HG03354 (cell line): ENCODE measurements around the gene PCSK6.
"Not testable (repeated sequence)": the region's sequence is repeated elsewhere in the genome, so short reads cannot be mapped to it uniquely, and the experiment has no call there.

Experiments
- ATAC-seq: cut with Tn5 transposase; IDR thresholded peaks from one replicate; pipeline ENCODE4 v1.9.1; 2021; ENCODE audit warnings: mild to moderate bottlenecking; ENCODE audit not compliant: unreplicated experiment, poor library complexity, severe bottlenecking

Gene PCSK6

DNA sequence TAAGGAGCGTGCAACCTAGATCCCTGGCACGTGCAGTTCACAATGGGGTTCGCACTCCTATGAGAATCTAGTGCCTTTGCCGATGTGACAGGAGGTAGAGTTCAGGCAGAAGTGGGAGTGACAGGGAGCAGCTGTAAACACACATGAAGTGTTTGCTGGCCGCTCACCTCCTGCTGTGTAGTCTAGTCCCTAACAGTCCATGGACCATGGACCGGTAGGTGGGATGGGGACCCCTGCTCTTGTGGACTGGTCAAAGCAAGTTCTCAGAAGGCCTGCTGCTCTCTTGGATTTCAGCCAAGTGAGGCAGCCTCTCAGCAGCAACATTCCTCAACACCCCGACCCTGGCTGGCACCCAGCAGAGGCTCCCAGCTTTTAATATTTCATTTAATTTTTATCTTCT is 136.3 kb downstream of the PCSK6 start:
- no peak for ATAC-seq

DNA sequence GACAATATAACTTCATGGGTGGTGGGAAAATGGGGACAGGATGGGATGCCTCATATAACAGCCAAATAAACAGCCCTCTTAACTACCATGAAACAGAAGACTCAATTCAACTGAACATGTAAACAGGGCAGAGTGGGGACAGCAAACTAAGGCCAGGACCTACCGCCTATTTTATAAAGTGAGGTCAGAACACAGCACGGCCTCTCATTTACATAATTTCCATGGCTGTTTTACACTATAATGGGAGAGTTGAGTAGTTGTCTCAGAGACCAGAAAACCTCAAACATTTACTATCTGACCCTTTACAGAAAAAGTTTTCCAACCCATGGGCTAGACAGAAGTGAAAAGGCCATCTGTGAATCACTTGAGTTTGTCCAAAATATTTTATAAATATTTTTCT is 137.8 kb downstream of the PCSK6 start:
- no peak for ATAC-seq

DNA sequence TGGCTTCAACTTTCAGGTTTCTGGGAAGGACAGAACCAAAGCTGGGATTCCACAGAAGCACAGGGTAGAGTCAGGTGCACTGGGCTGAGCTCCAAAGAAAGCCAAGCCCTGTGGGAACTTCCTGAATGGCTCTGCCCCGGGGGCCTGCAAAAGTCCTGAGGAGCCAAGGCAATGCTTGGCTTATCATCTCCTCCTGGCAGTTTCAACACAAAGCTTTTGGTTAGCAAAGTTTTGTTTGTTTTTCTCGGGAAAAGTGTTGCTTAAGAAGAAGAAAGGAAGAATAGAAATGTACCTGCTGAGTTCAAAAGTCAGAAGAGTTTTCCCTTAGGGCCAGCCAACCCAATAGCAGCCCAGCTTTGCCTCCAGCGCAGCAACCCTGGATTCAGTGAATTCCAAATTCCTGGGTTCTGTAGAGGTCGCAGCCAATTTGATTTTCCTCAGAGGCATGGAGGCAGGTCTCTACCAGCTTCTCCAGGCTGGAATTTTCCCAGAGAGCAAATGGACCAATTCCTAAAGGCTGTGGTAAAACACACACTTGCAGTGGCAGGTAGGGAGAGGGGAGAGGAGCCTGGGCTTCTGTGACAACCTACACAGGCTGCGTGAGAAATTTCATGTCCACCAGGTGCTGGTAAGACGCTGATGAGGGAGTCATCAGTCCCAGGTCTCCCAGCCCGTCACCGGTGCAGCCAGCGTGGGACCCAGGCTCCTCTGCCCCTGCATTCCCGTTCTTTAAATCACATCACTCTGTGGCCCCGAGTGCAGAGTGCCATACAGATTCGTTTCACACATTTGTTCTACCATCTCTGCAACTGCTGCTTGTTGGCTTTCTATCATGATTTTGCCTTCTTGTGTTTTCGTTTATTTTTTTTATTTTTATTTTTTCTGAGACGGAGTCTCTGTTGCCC is 140.2 kb downstream of the PCSK6 start:
- ATAC-seq = no peak

DNA sequence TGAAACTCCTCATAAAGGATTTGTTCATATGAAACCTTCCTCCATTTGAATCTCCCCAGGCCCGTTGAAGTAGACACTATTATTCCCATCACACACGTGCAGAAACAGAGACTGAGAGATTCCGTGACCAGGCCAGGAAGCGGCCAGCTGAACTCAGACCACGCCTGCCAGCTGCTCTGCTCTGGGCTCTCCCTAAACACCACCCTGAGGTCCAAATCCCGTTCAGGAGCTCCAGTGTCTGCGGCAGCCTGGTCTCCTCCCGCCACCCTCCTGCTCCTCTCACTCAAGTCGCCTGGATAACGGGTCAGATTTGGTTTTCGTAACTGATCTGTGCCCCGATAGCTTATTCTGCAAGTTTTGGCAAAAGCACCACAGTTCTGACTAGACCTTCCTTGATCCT is 140.9 kb downstream of the PCSK6 start:
- no peak for ATAC-seq

DNA sequence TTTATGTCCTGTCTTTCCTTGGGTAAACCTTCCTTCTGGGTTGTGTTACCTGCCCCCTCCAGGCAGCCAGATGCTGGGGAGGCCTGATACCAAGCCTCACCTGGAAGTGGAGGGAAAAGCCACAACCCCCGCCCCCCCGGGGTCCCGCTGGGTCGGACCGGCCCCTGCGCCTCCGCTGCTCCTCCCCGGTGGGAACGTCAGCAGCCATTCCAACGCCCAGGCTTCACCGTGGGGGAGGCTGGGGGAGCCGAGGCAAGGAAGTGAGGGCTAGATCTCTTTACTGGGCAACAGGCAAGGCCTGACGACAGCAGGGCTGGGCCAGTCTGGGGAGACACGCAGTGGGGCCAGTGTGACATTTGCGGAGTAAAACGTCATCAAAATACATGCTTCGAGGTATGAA is 141.5 kb downstream of the PCSK6 start:
- ATAC-seq = no peak

DNA sequence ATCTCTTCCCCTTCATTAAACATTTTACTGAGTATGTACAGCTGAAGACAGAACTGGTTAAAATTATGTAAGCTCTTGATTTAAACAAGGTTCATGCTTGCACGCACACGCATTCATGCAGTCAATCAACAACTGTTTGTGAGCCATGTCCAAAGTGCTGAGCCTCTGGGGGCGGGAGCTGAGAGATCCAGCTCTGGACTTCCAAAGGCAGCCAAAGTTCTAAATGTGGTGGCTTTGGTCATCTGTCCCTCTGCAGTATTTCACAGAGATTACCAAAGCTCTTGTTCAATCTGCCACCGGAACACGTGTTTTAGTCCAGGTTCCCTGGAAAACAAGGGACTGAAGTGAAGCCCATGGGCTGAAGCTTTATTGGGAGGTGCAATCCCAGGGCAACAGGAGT is 142.1 kb downstream of the PCSK6 start:
- ATAC-seq = no peak

DNA sequence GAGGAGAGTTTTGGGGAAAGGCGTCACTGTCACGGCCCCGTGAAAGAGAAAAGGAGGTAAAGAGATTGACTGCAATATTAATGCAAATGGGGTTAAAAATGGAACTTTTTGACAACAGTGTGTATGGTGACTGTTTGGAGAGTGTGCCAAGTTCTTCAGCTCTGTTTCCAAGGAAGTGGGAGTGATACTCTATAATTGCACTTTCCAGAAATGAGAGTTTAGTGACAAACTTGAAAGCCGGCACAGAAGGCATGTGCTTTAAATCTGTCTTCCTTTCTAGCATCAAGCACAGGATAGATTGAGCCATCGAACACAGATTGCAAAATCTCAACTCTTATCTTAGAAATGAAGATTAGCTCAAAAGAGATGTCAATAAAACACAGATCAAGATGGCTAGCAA is 142.6 kb downstream of the PCSK6 start:
- no peak for ATAC-seq

DNA sequence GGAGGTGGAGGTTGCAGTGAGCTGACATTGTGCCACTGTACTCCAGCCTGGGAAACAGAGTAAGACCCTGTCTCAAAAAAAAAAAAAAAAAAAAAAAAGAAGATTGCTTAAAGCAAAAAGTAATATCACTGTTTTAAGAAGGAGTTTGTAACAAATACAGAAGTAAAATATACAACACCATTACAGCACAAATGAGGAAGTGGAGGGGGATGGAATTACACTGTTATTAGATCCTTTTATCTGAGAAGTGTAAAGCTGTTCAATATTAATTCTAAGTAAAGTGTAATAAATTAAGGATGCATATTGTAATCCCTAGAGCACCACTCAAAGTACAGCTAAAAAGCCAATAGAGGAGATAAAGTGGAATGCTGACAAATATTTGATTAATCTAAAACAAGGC is 147.5 kb downstream of the PCSK6 start:
- ATAC-seq = no peak

DNA sequence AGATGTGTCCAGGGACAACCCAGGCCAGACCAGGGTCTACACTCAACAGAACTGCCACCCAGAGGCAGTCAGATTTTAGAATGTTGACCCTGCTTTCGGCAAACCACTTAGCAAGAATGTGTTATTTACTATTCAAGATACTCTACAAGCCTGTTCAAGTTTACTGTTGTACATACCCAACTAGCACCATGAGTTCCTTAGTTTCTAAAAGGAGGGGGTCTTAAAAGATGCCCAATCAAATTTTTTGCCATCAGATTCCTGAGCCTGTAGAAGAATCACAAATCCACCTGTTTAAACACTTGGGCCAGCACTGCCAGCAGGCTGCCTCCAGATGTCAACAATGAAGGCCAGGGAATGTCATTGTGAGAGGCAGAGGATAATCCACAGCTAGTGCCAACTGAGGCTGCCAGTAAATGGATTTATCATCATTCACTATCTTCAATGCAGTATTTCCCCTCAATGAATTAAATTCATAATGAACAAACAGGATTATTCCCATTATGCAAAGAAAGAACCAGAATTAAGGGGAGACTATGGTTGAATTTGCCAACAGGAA is 150.9 kb downstream of the PCSK6 start:
- no peak for ATAC-seq

DNA sequence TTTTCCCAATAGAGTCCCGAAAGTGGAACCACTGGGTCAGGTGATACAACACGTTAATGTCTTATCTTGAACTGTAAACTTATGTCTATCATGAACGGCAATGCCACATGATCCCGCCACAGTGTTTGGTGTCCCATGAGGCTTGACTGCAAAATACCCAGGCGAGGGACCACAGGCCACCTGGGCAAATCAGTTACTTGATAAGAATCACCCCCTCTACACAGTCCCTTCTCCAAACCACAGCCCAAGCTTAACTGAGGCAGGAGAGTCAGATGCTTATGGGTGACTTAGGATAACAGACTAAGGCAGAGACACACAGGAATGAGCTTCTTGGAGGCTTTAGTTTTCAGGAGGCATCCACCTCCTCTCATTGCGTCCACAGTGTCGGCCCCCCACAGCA is 151.5 kb downstream of the PCSK6 start:
- no peak for ATAC-seq

DNA sequence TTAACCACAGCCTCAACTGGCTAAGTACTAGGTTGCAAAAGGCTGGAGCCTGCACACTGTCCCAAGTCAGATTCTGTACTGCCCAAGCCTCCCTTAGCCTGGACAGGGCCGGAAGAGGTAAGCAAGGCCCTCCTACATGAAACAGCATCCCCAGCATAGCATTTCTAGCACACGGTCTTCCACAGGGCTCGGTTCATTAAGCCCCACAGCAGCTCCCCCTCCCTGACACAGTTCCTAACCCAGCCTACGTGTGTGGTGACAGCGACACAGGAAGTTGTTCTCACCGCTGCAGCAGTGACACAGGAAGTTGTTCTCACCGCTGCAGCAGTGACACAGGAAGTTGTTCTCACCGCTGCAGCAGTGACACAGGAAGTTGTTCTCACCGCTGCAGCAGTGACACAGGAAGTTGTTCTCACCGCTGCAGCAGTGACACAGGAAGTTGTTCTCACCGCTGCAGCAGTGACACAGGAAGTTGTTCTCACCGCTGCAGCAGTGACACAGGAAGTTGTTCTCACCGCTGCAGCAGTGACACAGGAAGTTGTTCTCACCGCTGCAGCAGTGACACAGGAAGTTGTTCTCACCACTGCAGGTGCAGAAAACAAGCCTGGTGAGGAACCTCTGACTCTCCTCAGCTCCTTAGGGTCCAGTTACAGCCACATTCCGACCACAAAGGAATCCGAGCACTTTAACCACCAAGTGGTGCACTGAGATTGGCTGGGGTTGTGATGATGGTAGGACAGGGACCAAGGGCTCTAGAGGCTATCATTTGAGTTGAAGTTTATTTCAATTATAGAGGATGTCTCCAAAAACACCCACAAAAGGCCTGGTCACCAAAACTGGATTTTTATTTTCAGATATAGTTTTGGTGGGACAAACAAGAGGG is 155.4 kb downstream of the PCSK6 start:
- ATAC-seq = not testable (repeated sequence)

DNA sequence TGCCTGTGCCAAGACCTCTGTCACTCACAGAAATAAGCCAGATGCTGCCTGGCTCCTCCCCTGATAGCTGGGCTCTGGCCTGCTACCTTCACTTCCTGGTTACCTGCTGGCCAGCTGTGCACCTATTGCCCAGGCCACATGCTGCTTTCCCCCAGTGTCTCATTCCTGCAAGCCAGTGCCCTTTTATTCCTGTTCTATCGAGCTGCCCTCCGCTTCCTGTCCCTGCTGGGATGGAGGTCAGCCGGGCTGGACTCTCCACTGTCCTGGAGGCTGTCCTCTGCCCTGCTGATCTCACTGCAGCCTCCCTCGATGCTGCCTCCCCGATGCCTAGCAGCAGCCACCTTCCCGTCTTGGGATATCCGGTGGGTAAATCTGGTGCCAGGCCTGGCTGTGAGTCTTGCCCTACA is 157.4 kb downstream of the PCSK6 start:
- no peak for ATAC-seq

DNA sequence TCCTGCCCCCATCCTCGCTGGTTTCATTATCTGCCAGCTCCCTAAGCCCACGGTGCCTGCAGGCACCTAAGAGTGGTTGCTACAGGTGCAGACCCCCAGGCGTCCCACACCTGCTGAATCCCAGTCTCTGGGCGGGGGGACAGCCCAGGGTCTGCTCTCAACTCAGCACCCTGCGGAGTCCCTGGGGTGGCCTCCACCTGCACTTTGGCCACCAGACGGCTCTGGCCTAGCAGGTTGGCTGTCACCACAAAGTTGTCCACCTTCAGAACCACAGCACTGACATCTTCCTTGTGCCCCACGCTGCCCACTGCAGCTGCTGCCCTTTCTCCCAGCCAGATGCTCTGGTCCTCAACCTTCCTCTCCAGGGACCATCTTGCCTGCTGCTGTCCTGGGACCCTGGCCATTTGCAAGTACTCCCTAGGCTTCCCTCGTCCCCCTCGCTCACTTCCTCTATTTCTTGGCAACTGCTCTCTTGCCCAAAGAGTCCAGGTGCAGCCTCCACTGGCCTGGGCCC is 159.6 kb downstream of the PCSK6 start:
- no peak for ATAC-seq

DNA sequence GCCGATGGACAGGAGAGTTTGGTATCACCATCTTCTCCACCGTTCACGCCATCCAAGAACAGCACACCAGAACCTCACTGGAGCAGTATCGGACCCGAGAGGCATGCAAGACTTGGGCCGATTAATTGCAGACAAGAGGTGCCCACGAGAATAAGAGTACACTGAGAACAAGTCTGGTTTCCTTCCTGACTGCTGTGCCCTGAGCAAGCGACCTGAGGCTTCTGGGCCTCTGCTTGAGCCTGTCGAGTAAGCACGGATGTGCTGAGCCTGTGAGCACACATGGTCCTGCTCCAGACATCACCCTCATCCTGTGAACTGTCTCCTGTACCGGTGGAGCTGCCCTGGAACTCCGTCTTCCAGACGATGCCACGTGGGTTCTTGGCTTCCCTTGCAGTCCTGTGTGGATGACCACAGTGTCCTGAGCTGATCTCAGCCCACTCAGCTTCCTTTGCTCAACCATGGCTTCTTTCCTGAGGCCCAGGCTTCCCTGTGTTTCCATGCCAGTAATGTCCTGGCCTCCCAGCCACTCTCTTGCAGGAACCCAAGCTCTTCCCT is 160.1 kb downstream of the PCSK6 start:
- no peak for ATAC-seq

DNA sequence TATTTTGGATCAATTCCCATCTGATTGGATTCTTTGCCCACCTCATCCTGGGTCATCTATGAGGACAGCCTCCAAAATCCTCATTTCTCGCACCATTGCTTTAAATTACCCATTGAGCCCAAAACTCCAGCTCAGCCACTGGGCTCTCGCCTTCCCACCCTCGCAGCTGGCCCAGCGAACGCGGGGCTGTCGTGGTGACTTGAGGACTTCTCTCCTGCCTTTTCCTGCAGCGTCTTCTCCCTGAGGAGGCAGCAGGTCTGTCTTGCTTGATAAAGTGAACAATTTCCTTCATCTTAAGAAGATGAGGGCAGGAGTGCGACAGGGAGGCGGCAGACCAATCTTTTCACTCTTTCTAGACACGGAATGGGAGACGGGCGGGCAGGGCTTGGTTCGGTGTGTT is 161.5 kb downstream of the PCSK6 start:
- no peak for ATAC-seq

DNA sequence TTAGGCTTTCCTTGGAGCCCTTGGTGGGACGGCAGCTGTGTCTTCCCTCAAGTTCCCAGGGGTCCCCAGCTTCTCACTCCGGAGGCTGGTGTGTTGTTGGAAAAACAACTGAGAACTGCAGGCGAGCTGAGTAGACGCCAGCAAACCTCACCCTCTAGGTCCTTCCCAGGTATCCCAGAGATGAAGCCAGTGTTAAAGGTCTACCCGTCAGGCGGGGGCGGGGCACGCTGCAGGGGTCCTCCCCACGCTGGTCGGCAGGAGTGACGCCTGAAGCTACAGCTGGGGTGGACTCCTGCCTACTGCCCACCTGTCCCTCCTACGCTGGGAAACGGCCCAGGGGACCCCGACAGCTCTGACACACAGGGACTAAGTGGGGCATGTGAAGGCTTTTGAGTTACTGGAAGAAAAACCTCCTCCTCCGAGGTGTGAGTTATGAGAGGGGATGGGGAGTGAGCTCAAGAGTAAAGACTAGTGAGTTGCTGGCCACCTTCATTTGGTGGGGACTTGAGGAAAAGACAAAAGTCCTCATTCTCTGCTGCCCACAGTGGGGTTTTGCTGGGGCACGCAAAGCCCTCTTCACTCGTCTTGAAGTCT is 162.3 kb downstream of the PCSK6 start:
- no peak for ATAC-seq

DNA sequence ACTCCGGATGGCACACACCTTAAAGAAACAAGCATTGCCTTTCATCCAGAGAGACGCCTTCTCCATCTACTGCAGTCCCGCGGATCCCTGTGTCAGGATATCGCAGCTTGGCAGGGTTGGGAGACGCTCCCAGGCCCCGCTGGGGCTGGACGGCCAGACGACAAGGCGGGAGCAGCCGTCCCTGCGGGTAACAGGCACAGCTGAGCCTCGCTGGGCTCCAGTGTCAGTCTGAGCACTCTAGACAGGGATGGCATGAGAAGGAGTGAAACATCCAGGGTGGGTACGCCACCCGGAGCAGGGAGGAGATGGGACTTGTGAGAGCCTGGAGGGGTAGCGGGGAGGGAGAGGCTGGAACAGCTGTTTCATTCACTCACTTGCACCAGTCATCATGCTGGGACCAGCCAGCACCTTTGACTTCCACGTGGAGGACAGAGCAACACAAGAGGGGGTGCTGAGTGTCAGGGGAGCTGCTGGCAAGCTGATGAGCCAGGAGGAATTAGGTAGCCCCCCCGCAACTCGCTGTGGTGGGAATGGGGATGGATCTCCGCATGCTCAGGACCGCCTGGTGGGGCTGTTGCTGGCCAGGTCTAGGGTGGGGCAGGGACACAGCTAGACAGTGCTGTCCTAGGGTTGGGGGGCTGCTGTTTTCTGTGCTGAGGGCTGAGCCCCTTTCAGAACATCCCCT is 162.9 kb downstream of the PCSK6 start:
- ATAC-seq = no peak

DNA sequence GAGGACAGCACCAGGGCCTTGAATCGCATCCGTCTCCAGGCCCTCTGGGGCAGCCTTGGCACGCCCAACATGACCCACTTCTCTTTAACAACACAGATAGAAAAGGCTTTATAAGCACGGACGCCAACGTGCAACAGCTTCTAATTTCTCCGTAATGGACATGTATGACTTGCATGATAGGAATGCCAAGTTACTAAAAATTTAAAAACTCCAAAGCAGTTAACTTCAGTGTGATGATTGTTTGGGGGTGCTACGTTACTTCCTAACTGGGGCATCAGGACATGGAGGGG is 163.5 kb downstream of the PCSK6 start:
- no peak for ATAC-seq

DNA sequence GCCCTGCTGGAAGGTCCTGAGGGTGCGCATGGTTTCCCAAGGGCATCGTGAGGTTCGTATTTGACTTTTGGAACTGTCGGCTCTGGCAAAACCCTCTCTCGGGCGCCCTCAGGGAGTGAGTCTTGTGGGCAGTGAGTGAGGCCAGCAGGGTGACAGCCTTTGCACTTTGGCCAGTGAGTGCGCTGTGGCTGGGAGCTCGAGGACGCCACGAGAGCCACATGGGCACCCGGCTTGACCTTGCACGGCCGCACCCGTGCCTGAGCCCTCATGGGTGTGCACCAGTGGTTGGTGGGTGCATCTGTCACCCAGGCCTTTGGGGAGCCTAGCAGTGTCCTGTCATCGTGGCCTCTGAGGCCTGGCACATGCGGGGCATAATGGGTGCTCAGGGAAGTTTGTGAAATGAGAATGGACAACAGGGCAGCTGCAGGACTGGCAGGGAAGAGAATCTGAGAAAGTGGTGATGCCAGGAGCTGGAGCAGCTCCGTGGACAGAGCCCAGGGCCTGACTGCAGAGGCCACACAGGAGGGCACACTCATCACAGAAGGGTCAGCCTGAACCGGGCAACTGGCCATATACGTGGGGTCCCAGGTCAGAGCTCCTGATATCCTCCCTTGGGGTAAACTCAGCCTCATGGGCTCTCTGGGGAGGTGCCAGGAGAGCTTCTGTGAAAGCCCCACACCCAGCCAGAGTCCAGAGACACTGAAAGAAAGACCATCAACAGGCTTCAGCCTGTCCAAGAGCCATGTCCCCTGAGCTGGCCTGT is 164.1 kb downstream of the PCSK6 start:
- ATAC-seq = no peak
